ENCODE results near the gene SCNN1G. TPM values are rescaled to one million over a fixed set of nuclear protein-coding genes. Genes with fewer than 3 reads are reported as not detected.
"Not testable (repeated sequence)": the region's sequence is repeated elsewhere in the genome, so short reads cannot be mapped to it uniquely, and the experiment has no call there.

SCNN1G gene
- total RNA-seq, 4 donors from 2014 or later: 0.27 to 0.39 TPM; not detected in 2

DNA sequence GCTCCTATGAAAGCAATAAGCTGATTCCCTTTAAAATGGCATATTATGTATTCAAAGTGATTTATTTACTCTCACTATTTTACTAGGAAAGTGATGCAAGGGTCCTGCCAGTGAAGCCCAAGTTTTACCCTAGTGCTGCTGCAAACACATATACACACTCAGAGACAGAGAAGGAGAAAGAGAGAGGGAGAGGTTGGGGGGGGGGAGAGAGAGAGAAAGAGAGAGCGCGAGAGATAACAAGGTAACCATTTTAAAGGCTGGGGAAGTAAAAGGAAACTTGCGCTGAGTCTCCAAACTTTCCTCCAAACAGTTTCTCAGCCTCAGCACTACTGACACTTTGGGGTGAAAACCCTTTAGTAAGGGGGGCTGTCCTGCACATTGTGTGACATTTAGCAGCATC, 39.2 kb upstream of the SCNN1G start:
- peaks cover 10 to 95% (median 43%) of the 10 kb centered on the region in 3 donors for H3K4me1 ChIP-seq
- no peak for ATAC-seq
- TF ChIP-seq CTCF (IDR thresholded peaks at IDR 0.05) (no peak), POLR2AphosphoS5 (IDR thresholded peaks at IDR 0.05) (no peak), EP300 (IDR thresholded peaks at IDR 0.05) (no peak), POLR2A (IDR thresholded peaks at IDR 0.05) (no peak)
- H3K9me3 ChIP-seq: no peaks in the 10 kb centered on the region
- H3K36me3 ChIP-seq: no peaks in the 10 kb centered on the region
- no peaks in the 10 kb centered on the region for H3K27me3 ChIP-seq
- WGBS, 2 donors (ENCODE audit: low coverage in 1 of 2): 82% methylated on average over 3 of the region's 3 CpGs; no CpG with 5 or more reads in 1 of the 2 donors
- no peak overlapping the region for H3K4me3 ChIP-seq
- H3K27ac ChIP-seq: peak overlapping the region; percentile 89 to 94 (median 91)

- ATAC-seq, H3K9me3 ChIP-seq, H3K27me3 ChIP-seq, H3K36me3 ChIP-seq, H3K4me3 ChIP-seq: not testable (repeated sequence)
- Histone ChIP-seq H3K27ac (peak overlapping the region; percentile 89 to 94 (median 91)), H3K4me1 (peaks cover 10 to 86% (median 43%) of the 10 kb centered on the region in 3 donors)
- WGBS, 2 donors (ENCODE audit: low coverage in 1 of 2): 94 to 100% methylated on average over 2 to 9 of the region's 9 CpGs
Observed at GRCh38 chr16:23144393-23144792, 38.2 kb upstream of the SCNN1G start.

DNA sequence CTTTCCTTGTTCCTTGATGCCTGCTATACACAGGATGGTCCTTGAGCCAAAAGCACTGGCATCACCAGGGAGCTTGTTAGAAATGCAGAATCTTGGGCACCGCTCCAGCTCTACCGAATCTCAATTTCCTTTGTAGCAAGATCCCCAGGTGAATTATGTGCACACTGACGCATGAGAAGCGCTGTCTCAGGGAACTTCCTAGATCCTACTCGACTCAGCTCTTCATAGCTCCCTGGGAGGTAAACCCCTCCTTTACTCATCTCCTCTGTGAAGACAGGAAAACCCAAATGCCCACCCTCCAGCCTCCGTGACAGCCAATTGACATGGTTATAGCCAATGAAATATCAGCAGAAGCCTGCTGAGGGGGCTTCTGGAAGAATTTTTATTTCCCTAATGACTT, 37.4 kb upstream of the SCNN1G start:
- H3K4me1 ChIP-seq: peaks cover 10 to 89% (median 43%) of the 10 kb centered on the region in 3 donors
- no peak for ATAC-seq
- 81% methylated on average over 4 of the region's 6 CpGs; no CpG with 5 or more reads in 1 of the 2 donors for WGBS, 2 donors (ENCODE audit: low coverage in 1 of 2)
- TF ChIP-seq POLR2A (IDR thresholded peaks at IDR 0.05) (no peak), EP300 (IDR thresholded peaks at IDR 0.05) (no peak), CTCF (IDR thresholded peaks at IDR 0.05) (no peak)
- H3K27me3 ChIP-seq: no peaks in the 10 kb centered on the region
- H3K27ac ChIP-seq: peak overlapping the region; percentile 69 to 94 (median 91)
- H3K4me3 ChIP-seq: no peak overlapping the region
- H3K9me3 ChIP-seq: no peaks in the 10 kb centered on the region
- H3K36me3 ChIP-seq: no peaks in the 10 kb centered on the region

- peak overlapping the region; percentile 61 to 94 (median 80) for H3K27ac ChIP-seq
Observed at GRCh38 chr16:23145608-23146007, 36.9 kb upstream of the SCNN1G start.

GRCh38 chr16:23146877-23147601, 35.5 kb upstream of the SCNN1G start:
- no peak for ATAC-seq
- H3K9me3 ChIP-seq: no peaks in the 10 kb centered on the region
- H3K27me3 ChIP-seq: no peaks in the 10 kb centered on the region
- H3K36me3 ChIP-seq: no peaks in the 10 kb centered on the region
- 60 to 66% methylated on average over 9 to 16 of the region's 17 CpGs for WGBS, 2 donors (ENCODE audit: low coverage in 1 of 2)
- peak overlapping the region; percentile 59 to 94 (median 82) for H3K27ac ChIP-seq
- H3K4me1 ChIP-seq: peaks cover 10 to 71% (median 40%) of the 10 kb centered on the region in 3 donors
- TF ChIP-seq EP300 (IDR thresholded peaks at IDR 0.05) (no peak), POLR2A (IDR thresholded peaks at IDR 0.05) (no peak), CTCF (IDR thresholded peaks at IDR 0.05) (no peak), POLR2AphosphoS5 (IDR thresholded peaks at IDR 0.05) (no peak)
- peak overlapping the region; percentile 68 to 84 for H3K4me3 ChIP-seq

More at GRCh38 chr16:23145608-23146007, 36.9 kb upstream of the SCNN1G start:
- no peaks in the 10 kb centered on the region for H3K36me3 ChIP-seq
- H3K9me3 ChIP-seq: no peaks in the 10 kb centered on the region
- ATAC-seq: no peak
- no peaks in the 10 kb centered on the region for H3K27me3 ChIP-seq
- WGBS, 2 donors (ENCODE audit: low coverage in 1 of 2): 31% methylated on average over 3 of the region's 3 CpGs
- peaks cover 10 to 85% (median 43%) of the 10 kb centered on the region in 3 donors for H3K4me1 ChIP-seq
- peak overlapping the region in 1 of 2 donors; percentile 84 for H3K4me3 ChIP-seq
- TF ChIP-seq POLR2AphosphoS5 (IDR thresholded peaks at IDR 0.05) (peak; percentile 49), EP300 (IDR thresholded peaks at IDR 0.05) (no peak), POLR2A (IDR thresholded peaks at IDR 0.05) (no peak), CTCF (IDR thresholded peaks at IDR 0.05) (no peak)

Data from gastroesophageal sphincter (tissue), 4 donors.